SU-DHL-6 (cell line): ENCODE data around the gene TSPAN4.

ENCODE experiments used
- H2AFZ ChIP-seq: fragments of 200-600 bp; sonication (generic); 2 replicates; pipeline ENCODE4 v1.6.1; 2014; ENCODE audit warnings: low read depth, mild to moderate bottlenecking, moderate library complexity, mixed read lengths, antibody characterized with exemption, low read length; ENCODE audit not compliant: severe bottlenecking
- H3F3A ChIP-seq: fragments of 200-600 bp; shearing (Covaris generic); 2 replicates; pipeline ENCODE4 v1.6.0; 2016; ENCODE audit warnings: antibody characterized with exemption, mild to moderate bottlenecking; ENCODE audit not compliant: insufficient read depth
- H3K27ac ChIP-seq: fragments of 200-600 bp; sonication (generic); 2 replicates; pipeline ENCODE4 v1.5.1; 2016; ENCODE audit warnings: low read depth, mild to moderate bottlenecking, low read length, moderate library complexity, mixed read lengths
- H3K27me3 ChIP-seq: fragments of 200-600 bp; sonication (generic), shearing (Covaris generic); 2 replicates; pipeline ENCODE4 v1.6.0; 2014; ENCODE audit warnings: mild to moderate bottlenecking, low read length
- H3K36me3 ChIP-seq: fragments of 200-600 bp; sonication (generic); 2 replicates; pipeline ENCODE4 v1.6.1; 2014; ENCODE audit warnings: mild to moderate bottlenecking, low read length, mixed read lengths
- H3K4me2 ChIP-seq: fragments of 300-600, 200-600 bp; shearing (Covaris generic), sonication (generic); 2 replicates; pipeline ENCODE4 v1.6.0; 2014; ENCODE audit warnings: low read length, low read depth, mild to moderate bottlenecking; ENCODE audit not compliant: poor library complexity, severe bottlenecking
- H3K4me3 ChIP-seq: fragments of 200-600 bp; sonication (generic); 2 replicates; pipeline ENCODE4 v1.5.1; 2014; ENCODE audit warnings: antibody characterized with exemption, low read length, mild to moderate bottlenecking, mixed read lengths; ENCODE audit not compliant: insufficient read depth, poor library complexity, severe bottlenecking
- H3K79me2 ChIP-seq: fragments of 200-600 bp; sonication (generic); 2 replicates; pipeline ENCODE4 v1.6.1; 2014; ENCODE audit warnings: mild to moderate bottlenecking, low read length, moderate library complexity; ENCODE audit not compliant: insufficient read depth
- H3K9ac ChIP-seq: fragments of 200-600 bp; sonication (generic); 2 replicates; pipeline ENCODE4 v1.7.0; 2014; ENCODE audit warnings: mild to moderate bottlenecking, low read length
- H3K9me2 ChIP-seq: fragments of 200-600 bp; sonication (generic); replicated peaks from 2 replicates; pipeline ENCODE4 v1.6.1; 2014; ENCODE audit warnings: low read length; ENCODE audit not compliant: insufficient read depth
- H3K9me3 ChIP-seq: fragments of 200-600 bp; sonication (generic); 2 replicates; pipeline ENCODE4 v1.6.1; 2014; ENCODE audit warnings: low read length, mixed read lengths; ENCODE audit not compliant: insufficient read depth
- H4K20me1 ChIP-seq: fragments of 200-600 bp; sonication (generic); 2 replicates; pipeline ENCODE4 v1.6.1; 2014; ENCODE audit warnings: low read depth, mild to moderate bottlenecking, antibody characterized with exemption, low read length, moderate library complexity, mixed read lengths
- EZH2phosphoT487 ChIP-seq: fragments of 200-600 bp; sonication (generic), shearing (Covaris generic); conservative IDR thresholded peaks from 2 replicates; pipeline ENCODE4 v1.6.1; 2018; ENCODE audit warnings: mild to moderate bottlenecking, antibody characterized with exemption, low read length, moderate library complexity, mixed read lengths
- TF ChIP-seq, protein P1 (sequence below): fragments of 200-600 bp; sonication (generic); IDR thresholded peaks from one replicate; pipeline ENCODE4 v1.5.1; 2017; ENCODE audit warnings: antibody characterized with exemption, mild to moderate bottlenecking, low read length, moderate library complexity; ENCODE audit not compliant: insufficient read depth, poor library complexity, severe bottlenecking

TSPAN4 gene

DNA sequence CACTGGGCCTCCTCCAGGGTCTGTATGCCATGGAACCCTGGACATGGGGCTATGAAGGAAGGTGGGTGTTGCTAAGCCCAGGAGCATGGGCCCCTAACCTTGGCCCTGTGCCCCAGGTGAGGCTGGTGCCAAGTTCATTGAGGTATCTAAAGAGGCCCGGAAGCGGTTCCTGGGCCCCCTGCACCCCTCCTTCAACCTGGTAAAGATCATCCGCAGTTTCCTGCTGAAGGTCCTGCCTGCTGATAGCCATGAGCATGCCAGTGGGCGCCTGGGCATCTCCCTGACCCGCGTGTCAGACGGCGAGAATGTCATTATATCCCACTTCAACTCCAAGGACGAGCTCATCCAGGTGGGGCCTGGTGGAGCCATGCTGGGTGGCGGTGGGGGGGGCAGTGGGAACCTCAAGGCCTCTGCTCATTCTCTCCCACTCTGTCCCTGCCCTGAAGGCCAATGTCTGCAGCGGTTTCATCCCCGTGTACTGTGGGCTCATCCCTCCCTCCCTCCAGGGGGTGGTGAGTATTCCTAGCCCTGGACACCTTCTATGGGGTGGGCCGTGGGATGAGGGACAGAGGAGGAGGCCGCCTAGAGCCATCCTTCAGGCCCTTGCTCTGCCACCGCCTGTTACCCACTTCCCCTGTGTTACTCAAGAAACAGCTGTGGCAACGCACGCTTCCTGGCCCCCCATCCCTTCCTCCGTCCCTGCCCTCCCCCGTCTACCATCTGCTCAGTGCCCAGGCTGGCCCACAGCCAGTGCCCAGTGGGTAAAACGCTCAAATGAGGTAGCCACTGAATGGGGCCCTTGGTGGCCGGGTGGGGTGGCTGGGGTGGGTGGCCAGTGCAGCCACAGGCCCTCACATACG, 20.9 kb upstream of the TSPAN4 start:
- H4K20me1 ChIP-seq, result no peaks in the 10 kb centered on the region; the same call in 1 of the 2 replicates
- H3K4me3 ChIP-seq, result no peak overlapping the region
- H3K9ac ChIP-seq, result no peak overlapping the region
- H3F3A ChIP-seq, result no peaks in the 10 kb centered on the region
- TF ChIP-seq, protein P1, sequence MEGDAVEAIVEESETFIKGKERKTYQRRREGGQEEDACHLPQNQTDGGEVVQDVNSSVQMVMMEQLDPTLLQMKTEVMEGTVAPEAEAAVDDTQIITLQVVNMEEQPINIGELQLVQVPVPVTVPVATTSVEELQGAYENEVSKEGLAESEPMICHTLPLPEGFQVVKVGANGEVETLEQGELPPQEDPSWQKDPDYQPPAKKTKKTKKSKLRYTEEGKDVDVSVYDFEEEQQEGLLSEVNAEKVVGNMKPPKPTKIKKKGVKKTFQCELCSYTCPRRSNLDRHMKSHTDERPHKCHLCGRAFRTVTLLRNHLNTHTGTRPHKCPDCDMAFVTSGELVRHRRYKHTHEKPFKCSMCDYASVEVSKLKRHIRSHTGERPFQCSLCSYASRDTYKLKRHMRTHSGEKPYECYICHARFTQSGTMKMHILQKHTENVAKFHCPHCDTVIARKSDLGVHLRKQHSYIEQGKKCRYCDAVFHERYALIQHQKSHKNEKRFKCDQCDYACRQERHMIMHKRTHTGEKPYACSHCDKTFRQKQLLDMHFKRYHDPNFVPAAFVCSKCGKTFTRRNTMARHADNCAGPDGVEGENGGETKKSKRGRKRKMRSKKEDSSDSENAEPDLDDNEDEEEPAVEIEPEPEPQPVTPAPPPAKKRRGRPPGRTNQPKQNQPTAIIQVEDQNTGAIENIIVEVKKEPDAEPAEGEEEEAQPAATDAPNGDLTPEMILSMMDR, result no peak
- no peak for TF ChIP-seq EZH2phosphoT487
- H3K4me2 ChIP-seq, result no peak overlapping the region
- H2AFZ ChIP-seq, result no peak overlapping the region
- no peaks in the 10 kb centered on the region for H3K27me3 ChIP-seq
- no peaks in the 10 kb centered on the region for H3K36me3 ChIP-seq
- no peaks in the 10 kb centered on the region for H3K79me2 ChIP-seq
- H3K9me2 ChIP-seq, result no peaks in the 10 kb centered on the region
- no peaks in the 10 kb centered on the region for H3K9me3 ChIP-seq
- H3K27ac ChIP-seq, result no peak overlapping the region

DNA sequence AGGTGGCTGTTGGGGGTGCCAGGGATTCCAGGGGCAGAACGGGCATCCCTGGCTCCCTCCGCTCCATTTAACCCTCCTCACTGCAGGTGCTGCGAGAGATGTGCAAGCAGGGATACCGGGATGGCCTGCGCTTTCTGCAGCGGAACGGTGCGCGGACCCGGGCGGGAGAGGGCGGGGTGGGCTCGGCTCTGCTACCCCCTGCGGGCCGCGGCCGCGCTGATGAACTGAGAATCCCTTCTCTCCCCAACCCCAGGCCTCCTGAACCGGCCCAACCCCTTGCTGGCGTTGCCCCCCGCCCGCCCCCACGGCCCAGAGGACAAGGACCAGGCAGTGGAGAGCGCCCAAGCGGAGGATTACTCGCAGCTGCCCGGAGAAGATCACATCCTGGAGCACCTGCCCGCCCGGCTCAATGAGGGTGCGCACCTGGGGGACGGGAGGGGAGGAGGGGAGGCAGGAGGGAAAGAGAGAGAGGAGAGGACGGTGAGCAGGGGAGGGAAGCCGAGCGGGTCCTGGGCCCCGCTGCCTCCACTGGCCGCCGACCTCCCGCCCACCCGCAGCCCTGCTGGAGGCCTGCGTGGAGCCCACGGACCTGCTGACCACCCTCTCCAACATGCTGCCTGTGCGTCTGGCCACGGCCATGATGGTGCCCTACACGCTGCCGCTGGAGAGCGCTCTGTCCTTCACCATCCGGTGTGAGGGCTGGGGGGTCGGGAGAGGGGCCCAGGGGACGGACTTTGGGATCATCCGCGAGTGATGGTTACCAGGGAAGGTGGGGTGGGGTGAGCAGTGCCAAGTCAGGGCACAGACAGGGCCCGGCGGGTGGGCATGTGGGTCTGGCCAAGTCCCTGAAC, 19.0 kb upstream of the TSPAN4 start:
- no peaks in the 10 kb centered on the region for H3K9me3 ChIP-seq
- no peak overlapping the region for H3K27ac ChIP-seq
- H4K20me1 ChIP-seq, result no peaks in the 10 kb centered on the region; the same call in 1 of the 2 replicates
- H3K36me3 ChIP-seq, result no peaks in the 10 kb centered on the region
- no peak overlapping the region for H3K4me3 ChIP-seq
- H3F3A ChIP-seq, result no peaks in the 10 kb centered on the region
- H3K9me2 ChIP-seq, result no peaks in the 10 kb centered on the region
- no peaks in the 10 kb centered on the region for H3K27me3 ChIP-seq
- H3K79me2 ChIP-seq, result no peaks in the 10 kb centered on the region
- TF ChIP-seq, protein P1, result no peak
- TF ChIP-seq EZH2phosphoT487, result no peak
- no peak overlapping the region for H3K4me2 ChIP-seq
- H2AFZ ChIP-seq, result no peak overlapping the region
- no peak overlapping the region for H3K9ac ChIP-seq

DNA sequence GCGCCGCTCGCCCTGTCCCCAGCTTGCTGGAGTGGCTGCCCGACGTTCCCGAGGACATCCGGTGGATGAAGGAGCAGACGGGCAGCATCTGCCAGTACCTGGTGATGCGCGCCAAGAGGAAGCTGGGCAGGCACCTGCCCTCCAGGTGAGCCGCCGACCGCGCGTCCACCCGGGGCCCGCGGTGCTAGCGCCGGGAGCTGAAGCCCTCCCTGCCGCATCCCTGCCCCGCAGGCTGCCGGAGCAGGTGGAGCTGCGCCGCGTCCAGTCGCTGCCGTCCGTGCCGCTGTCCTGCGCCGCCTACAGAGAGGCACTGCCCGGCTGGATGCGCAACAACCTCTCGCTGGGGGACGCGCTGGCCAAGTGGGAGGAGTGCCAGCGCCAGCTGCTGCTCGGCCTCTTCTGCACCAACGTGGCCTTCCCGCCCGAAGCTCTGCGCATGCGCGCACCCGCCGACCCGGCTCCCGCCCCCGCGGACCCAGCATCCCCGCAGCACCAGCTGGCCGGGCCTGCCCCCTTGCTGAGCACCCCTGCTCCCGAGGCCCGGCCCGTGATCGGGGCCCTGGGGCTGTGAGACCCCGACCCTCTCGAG, 18.3 kb upstream of the TSPAN4 start:
- Histone ChIP-seq H3K79me2 (no peaks in the 10 kb centered on the region), H3F3A (no peaks in the 10 kb centered on the region), H2AFZ (no peak overlapping the region), H3K9ac (no peak overlapping the region), H3K27ac (no peak overlapping the region), H4K20me1 (no peaks in the 10 kb centered on the region; the same call in 1 of the 2 replicates), H3K9me3 (no peaks in the 10 kb centered on the region), H3K27me3 (no peaks in the 10 kb centered on the region), H3K36me3 (no peaks in the 10 kb centered on the region), H3K4me2 (no peak overlapping the region), H3K9me2 (no peaks in the 10 kb centered on the region), H3K4me3 (no peak overlapping the region)
- no peak for TF ChIP-seq EZH2phosphoT487
- TF ChIP-seq, protein P1, result no peak
